ENCODE results near the gene TIAL1. TPM values are rescaled to one million over a fixed set of nuclear protein-coding genes. Genes with fewer than 3 reads are reported as not detected.

TIAL1 gene
- polyA plus RNA-seq, 2 donors = 46.8 to 55.1 TPM

DNA sequence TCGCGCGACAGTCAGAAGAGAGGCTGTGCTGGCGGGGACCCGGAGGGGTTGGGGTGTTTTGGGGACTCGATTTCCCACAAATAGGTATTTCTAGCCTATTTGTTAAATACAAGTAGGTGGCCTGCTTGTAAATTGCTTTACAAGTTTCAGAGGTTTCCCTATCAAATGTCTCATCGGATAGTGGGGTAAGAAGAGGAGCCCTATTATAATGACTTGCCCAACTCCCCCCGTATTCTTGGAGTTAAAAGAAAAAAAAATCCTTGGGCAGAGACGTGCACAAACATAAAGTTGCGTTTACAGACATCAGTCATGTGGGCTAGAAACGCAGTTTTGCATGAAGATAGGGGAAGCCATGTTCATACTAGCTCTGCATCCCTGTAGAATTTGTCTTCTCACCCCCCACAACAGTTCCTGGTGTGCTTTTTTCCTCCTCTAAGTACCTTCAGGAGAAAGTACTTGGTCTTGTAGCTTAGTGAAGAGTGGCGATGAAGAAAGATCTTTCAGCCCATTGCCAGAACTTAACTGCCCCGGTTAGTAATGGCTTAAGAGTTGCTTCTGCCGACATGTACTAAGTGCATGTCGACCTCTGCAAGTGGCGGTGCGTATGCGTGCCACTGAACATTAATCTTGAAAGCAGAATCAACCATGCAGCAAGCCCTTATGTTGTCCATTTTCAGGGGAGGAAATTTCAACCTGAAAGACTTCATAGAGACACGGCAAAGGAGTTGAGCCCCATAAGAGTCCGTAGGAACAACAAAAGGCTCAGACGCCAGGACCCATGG lies 832 bp upstream of the TIAL1 start:
- Histone ChIP-seq H3K4me1 (ENCODE audit: control insufficient read depth in 2 of 2, insufficient read depth in 2 of 2, low read length in 1 of 2) (no peaks in the 10 kb centered on the region), H3K4me3 (ENCODE audit: low read depth in 1 of 2, low read length in 2 of 2) (peak overlapping the region; percentile 72 to 81), H3K36me3 (ENCODE audit: control insufficient read depth in 2 of 2, insufficient read depth in 2 of 2, low read length in 1 of 2) (no peaks in the 10 kb centered on the region), H3K9me3 (ENCODE audit: control insufficient read depth in 2 of 2, insufficient read depth in 1 of 2, low read depth in 1 of 2, low read length in 1 of 2) (no peaks in the 10 kb centered on the region), H3K27me3 (ENCODE audit: control insufficient read depth in 1 of 2, insufficient read depth in 2 of 2, low read length in 2 of 2) (no peaks in the 10 kb centered on the region), H3K27ac (ENCODE audit: low read depth in 2 of 2, low read length in 1 of 2) (peak overlapping the region; percentile 62 to 97)
- WGBS, 2 donors = 44% methylated on average over 21 of the region's 21 CpGs

DNA sequence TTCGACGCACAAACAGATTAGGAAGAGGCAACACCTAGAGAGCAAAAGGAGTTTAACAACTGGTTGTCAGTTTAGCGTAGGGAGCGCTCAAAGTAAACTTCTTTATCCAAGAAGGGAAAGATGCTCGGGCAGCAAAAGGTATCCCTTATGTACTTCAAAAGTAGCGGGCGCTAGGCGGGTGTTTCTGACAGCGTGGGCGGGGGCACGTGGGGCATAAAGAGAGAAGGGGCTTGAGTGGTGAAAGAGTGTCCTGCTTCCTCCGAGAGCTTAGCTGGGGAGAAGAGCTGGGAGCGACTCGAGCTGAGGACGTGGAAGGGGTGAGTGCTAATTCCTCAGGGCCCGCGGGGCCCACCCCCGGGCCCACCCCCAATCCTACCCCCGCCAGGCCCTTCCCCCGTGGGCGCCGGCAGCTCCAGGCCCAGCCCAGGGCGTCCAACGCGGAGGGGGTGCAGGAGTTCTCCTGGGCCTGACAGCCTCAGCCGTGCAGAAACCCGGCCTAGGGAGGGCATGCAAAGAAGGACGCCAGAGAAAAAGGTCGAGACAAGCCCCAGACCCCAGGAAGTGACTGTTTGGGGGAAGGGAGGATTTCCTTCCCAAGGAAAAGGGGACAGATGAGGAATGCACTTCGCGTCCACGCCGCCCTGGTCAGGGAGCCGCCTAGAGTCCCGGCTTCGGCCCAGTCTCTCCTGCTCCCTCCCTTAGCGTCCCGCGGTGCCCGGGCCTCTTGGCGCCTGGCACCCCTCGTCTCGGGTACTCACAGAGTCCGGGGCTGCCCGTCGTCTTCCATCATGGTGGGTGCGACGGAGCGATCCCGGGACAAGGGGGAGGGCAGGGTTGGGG lies 868 bp downstream of the TIAL1 start:
- H3K36me3 ChIP-seq (ENCODE audit: control insufficient read depth in 2 of 2, insufficient read depth in 2 of 2, low read length in 1 of 2) = no peaks in the 10 kb centered on the region
- no peaks in the 10 kb centered on the region for H3K4me1 ChIP-seq (ENCODE audit: control insufficient read depth in 2 of 2, insufficient read depth in 2 of 2, low read length in 1 of 2)
- H3K4me3 ChIP-seq (ENCODE audit: low read depth in 1 of 2, low read length in 2 of 2) = peak overlapping the region; percentile 72 to 81
- no peaks in the 10 kb centered on the region for H3K27me3 ChIP-seq (ENCODE audit: control insufficient read depth in 1 of 2, insufficient read depth in 2 of 2, low read length in 2 of 2)
- H3K27ac ChIP-seq (ENCODE audit: low read depth in 2 of 2, low read length in 1 of 2) = peak overlapping the region; percentile 97
- no peaks in the 10 kb centered on the region for H3K9me3 ChIP-seq (ENCODE audit: control insufficient read depth in 2 of 2, insufficient read depth in 1 of 2, low read depth in 1 of 2, low read length in 1 of 2)
- 0% methylated on average over 35 to 50 of the region's 50 CpGs for WGBS, 2 donors

- Histone ChIP-seq H3K36me3 (ENCODE audit: control insufficient read depth in 2 of 2, insufficient read depth in 2 of 2, low read length in 1 of 2) (no peaks in the 10 kb centered on the region), H3K27ac (ENCODE audit: low read depth in 2 of 2, low read length in 1 of 2) (peak overlapping the region; percentile 36 to 97), H3K9me3 (ENCODE audit: control insufficient read depth in 2 of 2, insufficient read depth in 1 of 2, low read depth in 1 of 2, low read length in 1 of 2) (no peaks in the 10 kb centered on the region), H3K4me3 (ENCODE audit: low read depth in 1 of 2, low read length in 2 of 2) (peak overlapping the region; percentile 72 to 81), H3K27me3 (ENCODE audit: control insufficient read depth in 1 of 2, insufficient read depth in 2 of 2, low read length in 2 of 2) (no peaks in the 10 kb centered on the region), H3K4me1 (ENCODE audit: control insufficient read depth in 2 of 2, insufficient read depth in 2 of 2, low read length in 1 of 2) (no peaks in the 10 kb centered on the region)
- WGBS, 2 donors = 14 to 19% methylated on average over 5 of the region's 5 CpGs
These were observed 1.6 kb downstream of the TIAL1 start for GRCh38 chr10:119595134-119595675.

- 91 to 92% methylated on average over 4 of the region's 4 CpGs for WGBS, 2 donors
- Histone ChIP-seq H3K36me3 (ENCODE audit: control insufficient read depth in 2 of 2, insufficient read depth in 2 of 2, low read length in 1 of 2) (peaks cover 3 to 5% of the 10 kb centered on the region in 2 donors), H3K4me3 (ENCODE audit: low read depth in 1 of 2, low read length in 2 of 2) (no peak overlapping the region), H3K9me3 (ENCODE audit: control insufficient read depth in 2 of 2, insufficient read depth in 1 of 2, low read depth in 1 of 2, low read length in 1 of 2) (no peaks in the 10 kb centered on the region), H3K27ac (ENCODE audit: low read depth in 2 of 2, low read length in 1 of 2) (no peak overlapping the region), H3K4me1 (ENCODE audit: control insufficient read depth in 2 of 2, insufficient read depth in 2 of 2, low read length in 1 of 2) (no peaks in the 10 kb centered on the region), H3K27me3 (ENCODE audit: control insufficient read depth in 1 of 2, insufficient read depth in 2 of 2, low read length in 2 of 2) (no peaks in the 10 kb centered on the region)
These were observed 8.7 kb downstream of the TIAL1 start for GRCh38 chr10:119588071-119588470.

DNA sequence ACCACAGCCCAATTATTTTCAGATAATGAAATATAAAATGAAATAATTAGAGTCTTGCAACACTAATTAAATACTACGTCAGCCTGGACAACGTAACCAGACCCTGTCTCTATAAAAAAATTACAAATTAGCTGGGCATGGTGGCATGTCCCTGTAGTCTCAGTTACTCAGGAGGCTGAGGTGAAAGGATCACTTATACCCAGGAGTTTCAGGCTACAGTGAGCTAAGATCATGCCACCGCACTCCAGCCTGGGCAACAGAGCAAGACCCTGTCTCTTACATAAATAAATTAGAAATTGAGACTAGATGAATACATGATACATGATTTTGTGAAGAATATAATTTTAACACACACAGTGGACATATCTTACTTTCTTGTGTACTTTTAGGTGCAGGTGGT lies 18.4 kb downstream of the TIAL1 start:
- Histone ChIP-seq H3K4me3 (ENCODE audit: low read depth in 1 of 2, low read length in 2 of 2) (no peak overlapping the region), H3K4me1 (ENCODE audit: control insufficient read depth in 2 of 2, insufficient read depth in 2 of 2, low read length in 1 of 2) (no peaks in the 10 kb centered on the region), H3K27me3 (ENCODE audit: control insufficient read depth in 1 of 2, insufficient read depth in 2 of 2, low read length in 2 of 2) (no peaks in the 10 kb centered on the region), H3K36me3 (ENCODE audit: control insufficient read depth in 2 of 2, insufficient read depth in 2 of 2, low read length in 1 of 2) (peaks cover 2 to 3% of the 10 kb centered on the region in 2 donors), H3K27ac (ENCODE audit: low read depth in 2 of 2, low read length in 1 of 2) (no peak overlapping the region), H3K9me3 (ENCODE audit: control insufficient read depth in 2 of 2, insufficient read depth in 1 of 2, low read depth in 1 of 2, low read length in 1 of 2) (no peaks in the 10 kb centered on the region)
- 98 to 99% methylated on average over 3 of the region's 3 CpGs for WGBS, 2 donors

GRCh38 chr10:119575991-119576390 lies 20.8 kb downstream of the TIAL1 start:
- H3K4me1 ChIP-seq (ENCODE audit: control insufficient read depth in 2 of 2, insufficient read depth in 2 of 2, low read length in 1 of 2) = no peaks in the 10 kb centered on the region
- no peaks in the 10 kb centered on the region for H3K9me3 ChIP-seq (ENCODE audit: control insufficient read depth in 2 of 2, insufficient read depth in 1 of 2, low read depth in 1 of 2, low read length in 1 of 2)
- H3K36me3 ChIP-seq (ENCODE audit: control insufficient read depth in 2 of 2, insufficient read depth in 2 of 2, low read length in 1 of 2) = peaks cover 3 to 5% of the 10 kb centered on the region in 2 donors
- H3K4me3 ChIP-seq (ENCODE audit: low read depth in 1 of 2, low read length in 2 of 2) = no peak overlapping the region
- no peak overlapping the region for H3K27ac ChIP-seq (ENCODE audit: low read depth in 2 of 2, low read length in 1 of 2)
- H3K27me3 ChIP-seq (ENCODE audit: control insufficient read depth in 1 of 2, insufficient read depth in 2 of 2, low read length in 2 of 2) = no peaks in the 10 kb centered on the region

DNA sequence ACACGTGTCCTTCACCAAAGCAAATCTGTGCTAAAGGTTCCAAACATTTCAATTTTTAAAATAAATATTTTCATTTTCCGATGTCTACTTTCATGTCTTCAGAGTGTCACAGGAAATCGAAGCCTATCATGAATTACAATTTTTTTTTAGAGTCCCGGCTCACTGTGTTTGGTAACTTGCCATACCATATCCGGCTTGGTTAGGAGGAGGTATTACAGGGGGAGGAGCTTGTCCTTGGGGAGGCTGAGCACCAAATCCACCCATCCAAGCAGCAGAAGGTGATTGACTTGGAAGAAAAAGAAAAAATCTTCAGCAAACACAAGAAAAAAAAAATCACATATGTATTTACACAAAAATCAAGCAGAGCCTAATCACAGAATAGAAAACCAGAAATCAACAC lies 21.3 kb downstream of the TIAL1 start:
- no peak overlapping the region for H3K27ac ChIP-seq (ENCODE audit: low read depth in 2 of 2, low read length in 1 of 2)
- H3K4me3 ChIP-seq (ENCODE audit: low read depth in 1 of 2, low read length in 2 of 2) = no peak overlapping the region
- no peaks in the 10 kb centered on the region for H3K9me3 ChIP-seq (ENCODE audit: control insufficient read depth in 2 of 2, insufficient read depth in 1 of 2, low read depth in 1 of 2, low read length in 1 of 2)
- H3K4me1 ChIP-seq (ENCODE audit: control insufficient read depth in 2 of 2, insufficient read depth in 2 of 2, low read length in 1 of 2) = no peaks in the 10 kb centered on the region
- H3K27me3 ChIP-seq (ENCODE audit: control insufficient read depth in 1 of 2, insufficient read depth in 2 of 2, low read length in 2 of 2) = no peaks in the 10 kb centered on the region
- H3K36me3 ChIP-seq (ENCODE audit: control insufficient read depth in 2 of 2, insufficient read depth in 2 of 2, low read length in 1 of 2) = peaks cover 3 to 5% of the 10 kb centered on the region in 2 donors
- 41 to 46% methylated on average over 5 of the region's 5 CpGs for WGBS, 2 donors

DNA sequence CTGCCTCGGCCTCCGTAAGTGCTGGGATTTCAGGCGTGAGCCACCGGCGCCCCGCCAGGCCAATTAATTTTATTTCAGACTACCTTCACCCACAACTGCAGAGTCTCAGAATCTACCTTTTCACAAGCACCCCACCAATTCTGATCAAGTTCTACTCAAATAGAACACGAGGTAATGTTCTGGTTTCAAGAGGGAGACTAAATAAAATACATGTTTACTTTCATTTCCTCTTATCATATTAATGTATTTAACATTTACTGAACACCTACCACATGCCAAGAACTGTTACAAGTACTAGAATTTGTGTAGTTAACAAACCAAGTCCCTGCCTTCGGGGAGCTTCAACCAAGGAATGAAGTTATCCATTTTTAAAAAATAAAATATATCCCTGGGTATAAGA lies 28.8 kb downstream of the TIAL1 start:
- whole genome bisulfite sequencing, 2 donors = 86 to 88% methylated on average over 8 of the region's 8 CpGs
- H3K27ac ChIP-seq (ENCODE audit: low read depth in 2 of 2, low read length in 1 of 2) = no peak overlapping the region
- H3K4me1 ChIP-seq (ENCODE audit: control insufficient read depth in 2 of 2, insufficient read depth in 2 of 2, low read length in 1 of 2) = no peaks in the 10 kb centered on the region
- H3K9me3 ChIP-seq (ENCODE audit: control insufficient read depth in 2 of 2, insufficient read depth in 1 of 2, low read depth in 1 of 2, low read length in 1 of 2) = no peaks in the 10 kb centered on the region
- no peak overlapping the region for H3K4me3 ChIP-seq (ENCODE audit: low read depth in 1 of 2, low read length in 2 of 2)
- H3K27me3 ChIP-seq (ENCODE audit: control insufficient read depth in 1 of 2, insufficient read depth in 2 of 2, low read length in 2 of 2) = no peaks in the 10 kb centered on the region
- peaks cover 0 to 3% of the 10 kb centered on the region in 2 donors for H3K36me3 ChIP-seq (ENCODE audit: control insufficient read depth in 2 of 2, insufficient read depth in 2 of 2, low read length in 1 of 2)

- H3K27me3 ChIP-seq (ENCODE audit: control insufficient read depth in 1 of 2, insufficient read depth in 2 of 2, low read length in 2 of 2) = no peaks in the 10 kb centered on the region
- no peaks in the 10 kb centered on the region for H3K4me1 ChIP-seq (ENCODE audit: control insufficient read depth in 2 of 2, insufficient read depth in 2 of 2, low read length in 1 of 2)
- no peaks in the 10 kb centered on the region for H3K9me3 ChIP-seq (ENCODE audit: control insufficient read depth in 2 of 2, insufficient read depth in 1 of 2, low read depth in 1 of 2, low read length in 1 of 2)
- H3K36me3 ChIP-seq (ENCODE audit: control insufficient read depth in 2 of 2, insufficient read depth in 2 of 2, low read length in 1 of 2) = no peaks in the 10 kb centered on the region
- H3K27ac ChIP-seq (ENCODE audit: low read depth in 2 of 2, low read length in 1 of 2) = no peak overlapping the region
- no peak overlapping the region for H3K4me3 ChIP-seq (ENCODE audit: low read depth in 1 of 2, low read length in 2 of 2)
- 86 to 91% methylated on average over 4 of the region's 4 CpGs for WGBS, 2 donors
These were observed 34.7 kb downstream of the TIAL1 start for GRCh38 chr10:119562097-119562496.
